HepG2 (cell line): ENCODE data around the gene KDM8. TPM values are rescaled to one million over a fixed set of nuclear protein-coding genes. Genes with fewer than 3 reads are reported as not detected.

Source experiments
- ATAC-seq: fragments of 200-7000 bp; cut with Tn5 transposase; 3 replicates; pipeline ENCODE4 v1.9.1; 2020; ENCODE audit warnings: mild to moderate bottlenecking, moderate library complexity
- BruUV-seq: library from RNA; stranded (reverse); fragments of 400-500 nt; replicated peaks from 2 replicates; lab custom pipeline; 2021; lab: Mats Ljungman, UMichigan
- CTCF ChIA-PET: fragments of 300-600 bp; formaldehyde crosslinking; extraction: SDS; loops from one replicate; lab custom pipeline; 2021; ENCODE audit warnings: low total read pairs, inconsistent platforms, low intra/inter-chr PET ratio; lab: Yijun Ruan, JAX
- POLR2A ChIA-PET: fragments of 350-600 bp; sonication (Branson Sonifier 250); formaldehyde crosslinking; loops from one replicate; lab custom pipeline; 2020; ENCODE audit warnings: antibody characterized with exemption, inconsistent platforms; lab: Yijun Ruan, JAX
- DNase-seq: peaks from one replicate; pipeline ENCODE4 v3.0.0-alpha.2; 2015; ENCODE audit warnings: low spot score
- FAIRE-seq: peaks from 3 replicates; lab custom pipeline; 2011; peaks lifted over from hg19 to GRCh38; lab: Jason Lieb, UNC
- H2AFZ ChIP-seq: one replicate; pipeline ENCODE4 v1.6.1; 2011; ENCODE audit warnings: low read length, inconsistent platforms
- H3K27ac ChIP-seq: fragments of 300-600 bp; 3 replicates; pipeline ENCODE4 v1.8.0; 2011; ENCODE audit warnings: mixed run types, mild to moderate bottlenecking, mixed read lengths, low read length, inconsistent platforms; ENCODE audit not compliant: insufficient read depth; ENCODE audit errors: extremely low read length
- H3K27me3 ChIP-seq, 2 experiments: fragments of 200-600 bp in 1 of 2; 2 replicates in 1 of 2; 3 replicates in 1 of 2; pipeline versions ENCODE4 v1.6.0 to v1.8.0; 2011; ENCODE audit warnings: low read length in 2 of 2, mild to moderate bottlenecking in 2 of 2, moderate library complexity in 2 of 2, inconsistent platforms in 1 of 2; ENCODE audit not compliant: insufficient read depth in 2 of 2, control insufficient read depth in 1 of 2
- H3K36me3 ChIP-seq, 2 experiments: fragments of 200-600 bp in 1 of 2; replicated peaks in 1 of 2; 2 replicates in 1 of 2; 3 replicates in 1 of 2; pipeline versions ENCODE4 v1.5.1 to v1.8.0; 2011; ENCODE audit warnings: low read length in 2 of 2, inconsistent platforms in 1 of 2; ENCODE audit not compliant: insufficient read depth in 2 of 2, control insufficient read depth in 1 of 2
- H3K4me1 ChIP-seq: 2 replicates; pipeline ENCODE4 v1.5.1; 2012; ENCODE audit warnings: low read length, inconsistent platforms; ENCODE audit not compliant: insufficient read depth
- H3K4me2 ChIP-seq: 2 replicates; pipeline ENCODE4 v1.6.0; 2011; ENCODE audit warnings: low read depth, low read length, inconsistent platforms
- H3K4me3 ChIP-seq, 3 experiments: fragments of 200-600 bp in 1 of 3; sonication (generic), shearing (Covaris generic) in 1 of 3; replicated peaks in 1 of 3; 2 replicates each; pipeline ENCODE4 v1.5.1; 2011 to 2016; ENCODE audit warnings: low read length in 3 of 3, inconsistent platforms in 2 of 3, low read depth in 2 of 3, mild to moderate bottlenecking in 2 of 3, control low read depth in 1 of 3, mixed read lengths in 1 of 3; ENCODE audit not compliant: insufficient read depth in 1 of 3
- H3K79me2 ChIP-seq: one replicate; pipeline ENCODE4 v1.6.1; 2011; ENCODE audit warnings: low read length, inconsistent platforms; ENCODE audit not compliant: insufficient read depth
- H3K9ac ChIP-seq: 2 replicates; pipeline ENCODE4 v1.6.0; 2011; ENCODE audit warnings: mild to moderate bottlenecking, low read depth, low read length, inconsistent platforms; ENCODE audit not compliant: insufficient read depth
- H3K9me3 ChIP-seq: 2 replicates; pipeline ENCODE4 v1.5.1; 2012; ENCODE audit warnings: mild to moderate bottlenecking, low read length
- H4K20me1 ChIP-seq: 2 replicates; pipeline ENCODE4 v1.6.0; 2011; ENCODE audit warnings: inconsistent platforms, mild to moderate bottlenecking, low read length, moderate library complexity; ENCODE audit not compliant: insufficient read depth
- RFX1 ChIP-seq: fragments of 450-650 bp; IDR thresholded peaks from 2 replicates; pipeline ENCODE4 v1.6.1; 2017
- SRY ChIP-seq: sonication (generic); formaldehyde crosslinking; IDR thresholded peaks from 2 replicates; pipeline ENCODE4 v1.8.0; 2022; ENCODE audit warnings: mild to moderate bottlenecking, missing genetic modification reagents
- U2AF1 ChIP-seq: fragments of 200-400 bp; formaldehyde crosslinking; optimal IDR thresholded peaks from 2 replicates; pipeline ENCODE3; 2017; ENCODE audit warnings: mild to moderate bottlenecking, low read depth, low read length
- ZFX ChIP-seq: sonication (generic); formaldehyde crosslinking; IDR thresholded peaks from 2 replicates; pipeline ENCODE4 v1.4.0; 2020; ENCODE audit warnings: mild to moderate bottlenecking, low read depth, missing genetic modification reagents, moderate library complexity
- ZNF337 ChIP-seq: sonication (generic); formaldehyde crosslinking; IDR thresholded peaks from 2 replicates; pipeline ENCODE4 v1.5.1; 2020; ENCODE audit warnings: missing genetic modification reagents, low read depth, mild to moderate bottlenecking, borderline replicate concordance
- ZNF605 ChIP-seq: sonication (generic); formaldehyde crosslinking; IDR thresholded peaks from 2 replicates; pipeline ENCODE4 v1.8.0; 2022; ENCODE audit warnings: mild to moderate bottlenecking, missing genetic modification reagents
- ZNF781 ChIP-seq: sonication (generic); formaldehyde crosslinking; IDR thresholded peaks from 2 replicates; pipeline ENCODE4 v1.5.1; 2020; ENCODE audit warnings: borderline replicate concordance, mild to moderate bottlenecking, missing genetic modification reagents; ENCODE audit errors: not compliant biosample characterization
- WGBS: methylation state at CpG from one replicate; pipeline ENCODE4 v1.1.6; 2017; ENCODE audit warnings: low lambda C conversion rate; 5-methylcytosine and 5-hydroxymethylcytosine counted together
- in situ Hi-C: cut with HindIII; loops from 2 replicates; pipeline ENCODE4 v1.10.0; 2017; ENCODE audit warnings: low pct_unique_long_range_greater_than_20kb; ENCODE audit not compliant: extremely low pct_ligation_motif_present
- intact Hi-C: fragments of 100-400 bp; cut with micrococcal nuclease; formaldehyde crosslinking; loops from one replicate; pipeline ENCODE4 v1.10.0; 2022; ENCODE audit not compliant: unreplicated experiment
- polyA plus RNA-seq, 8 experiments: library from polyadenylated mRNA; depleted of rRNA in 3 of 8; stranded (reverse) in 7 of 8; unstranded in 1 of 8; fragments of >200 nt; fragmentation: Illumina TruSeq in 4 of 8; extraction: Trizol in 4 of 8; gene quantifications; 2 replicates each; pipeline versions ENCODE4 v1.2.1 to v1.2.3, GENCODE V29; 2011 to 2016; ENCODE audit warnings: low read depth in 4 of 8, missing spikeins in 1 of 8, mixed read lengths in 1 of 8; ENCODE audit not compliant: insufficient read depth in 1 of 8
- total RNA-seq, 5 experiments: library from RNA; depleted of rRNA; stranded (reverse); fragments of >200 nt; fragmentation: Illumina TruSeq; extraction: Trizol; gene quantifications; 2 replicates each; pipeline ENCODE4 v1.2.3, GENCODE V29; 2016; ENCODE audit warnings: low read depth in 1 of 5
- TF ChIP-seq, protein P1 (sequence below): sonication (generic); formaldehyde crosslinking; IDR thresholded peaks from 2 replicates; pipeline ENCODE4 v1.8.0; 2022; ENCODE audit warnings: low read depth, missing genetic modification reagents

Gene KDM8
- total and polyA plus RNA-seq, 2 of the 13 experiments (the other 11 are each of a cell fraction or from before 2014, with no cell fraction given), result 3.3 to 8.6 TPM

DNA sequence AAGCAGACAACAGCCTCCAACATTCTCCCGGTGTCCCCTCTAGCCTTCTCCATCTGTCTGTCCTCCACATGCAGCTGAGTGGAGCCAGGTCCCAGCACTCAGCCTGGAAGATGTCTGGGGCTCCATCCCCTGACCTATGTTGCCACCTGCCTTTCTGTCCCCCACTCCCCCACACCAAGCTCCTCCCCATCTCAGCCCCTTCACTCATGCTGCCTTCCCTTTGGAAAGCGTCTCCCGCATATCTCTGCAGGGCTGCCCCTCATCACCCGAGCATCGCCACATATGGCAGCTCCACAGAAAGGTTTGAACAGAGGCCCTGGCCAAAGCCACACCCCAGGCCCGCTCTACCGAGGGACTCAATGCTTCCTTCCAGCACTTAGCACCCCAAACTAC lies 41.0 kb downstream of the KDM8 start:
- POLR2A ChIA-PET, result interaction anchor here (1.5 kb wide), 1 partner anchor 41 kb away, joined by 8 read pairs; the partner anchor contains the start of gene KDM8
- peaks cover 21% of the 10 kb centered on the region for H3K4me1 ChIP-seq
- no peaks in the 10 kb centered on the region for H4K20me1 ChIP-seq
- in situ Hi-C loops (no loop called here), intact Hi-C loops (no loop called here)
- TF ChIP-seq U2AF1 (no peak), SRY (CRISPR knock-in tag) (no peak), RFX1 (no peak), ZNF337 (CRISPR knock-in tag) (no peak), ZNF605 (CRISPR knock-in tag) (no peak), ZFX (no peak), ZNF781 (CRISPR knock-in tag) (no peak)
- TF ChIP-seq, protein P1, sequence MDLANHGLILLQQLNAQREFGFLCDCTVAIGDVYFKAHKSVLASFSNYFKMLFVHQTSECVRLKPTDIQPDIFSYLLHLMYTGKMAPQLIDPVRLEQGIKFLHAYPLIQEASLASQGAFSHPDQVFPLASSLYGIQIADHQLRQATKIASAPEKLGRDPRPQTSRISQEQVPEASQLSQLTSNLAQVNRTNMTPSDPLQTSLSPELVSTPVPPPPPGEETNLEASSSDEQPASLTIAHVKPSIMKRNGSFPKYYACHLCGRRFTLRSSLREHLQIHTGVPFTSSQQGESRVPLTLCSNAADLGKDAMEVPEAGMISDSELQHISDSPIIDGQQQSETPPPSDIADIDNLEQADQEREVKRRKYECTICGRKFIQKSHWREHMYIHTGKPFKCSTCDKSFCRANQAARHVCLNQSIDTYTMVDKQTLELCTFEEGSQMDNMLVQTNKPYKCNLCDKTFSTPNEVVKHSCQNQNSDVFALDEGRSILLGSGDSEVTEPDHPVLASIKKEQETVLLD (CRISPR knock-in tag), result no peak
- H3K36me3 ChIP-seq, result peaks cover 1 to 16% of the 10 kb centered on the region in 2 experiments; a peak in 4 of 5 replicates
- no peak overlapping the region for H3K9ac ChIP-seq
- DNase-seq (no peak), FAIRE-seq (no peak), ATAC-seq (no peak)
- CTCF ChIA-PET, result no interaction called here
- H3K4me2 ChIP-seq, result no peak overlapping the region
- H3K27ac ChIP-seq, result no peak overlapping the region
- no peaks in the 10 kb centered on the region for H3K9me3 ChIP-seq
- no peaks in the 10 kb centered on the region for H3K27me3 ChIP-seq
- no TSS peak for BruUV-seq
- 97% methylated on average over 7 of the region's 7 CpGs for WGBS
- no peak overlapping the region for H2AFZ ChIP-seq
- peaks cover 4% of the 10 kb centered on the region for H3K79me2 ChIP-seq
- H3K4me3 ChIP-seq, result no peak overlapping the region
